Activated naive CD4-positive, alpha-beta T cell (primary cell): ENCODE data around the gene CALHM5.
A peak's percentile ranks its signal among the peaks of the same experiment; 100 is the strongest.
"Not testable (repeated sequence)": the region's sequence is repeated elsewhere in the genome, so short reads cannot be mapped to it uniquely, and the experiment has no call there.

ENCODE experiments used
- DNase-seq, 4 experiments: peaks; one replicate each; lab custom pipeline; 2025; lab: John Stamatoyannopoulos, UW

CALHM5 gene

GRCh38 chr6:116511424-116512110 is at the start of gene CALHM5:
Gene CALHM5, plus strand, starts transcription at chr6:116511639. Its CDS starts 58 bp downstream, at chr6:116511697.
- DNase-seq = no peak

DNA sequence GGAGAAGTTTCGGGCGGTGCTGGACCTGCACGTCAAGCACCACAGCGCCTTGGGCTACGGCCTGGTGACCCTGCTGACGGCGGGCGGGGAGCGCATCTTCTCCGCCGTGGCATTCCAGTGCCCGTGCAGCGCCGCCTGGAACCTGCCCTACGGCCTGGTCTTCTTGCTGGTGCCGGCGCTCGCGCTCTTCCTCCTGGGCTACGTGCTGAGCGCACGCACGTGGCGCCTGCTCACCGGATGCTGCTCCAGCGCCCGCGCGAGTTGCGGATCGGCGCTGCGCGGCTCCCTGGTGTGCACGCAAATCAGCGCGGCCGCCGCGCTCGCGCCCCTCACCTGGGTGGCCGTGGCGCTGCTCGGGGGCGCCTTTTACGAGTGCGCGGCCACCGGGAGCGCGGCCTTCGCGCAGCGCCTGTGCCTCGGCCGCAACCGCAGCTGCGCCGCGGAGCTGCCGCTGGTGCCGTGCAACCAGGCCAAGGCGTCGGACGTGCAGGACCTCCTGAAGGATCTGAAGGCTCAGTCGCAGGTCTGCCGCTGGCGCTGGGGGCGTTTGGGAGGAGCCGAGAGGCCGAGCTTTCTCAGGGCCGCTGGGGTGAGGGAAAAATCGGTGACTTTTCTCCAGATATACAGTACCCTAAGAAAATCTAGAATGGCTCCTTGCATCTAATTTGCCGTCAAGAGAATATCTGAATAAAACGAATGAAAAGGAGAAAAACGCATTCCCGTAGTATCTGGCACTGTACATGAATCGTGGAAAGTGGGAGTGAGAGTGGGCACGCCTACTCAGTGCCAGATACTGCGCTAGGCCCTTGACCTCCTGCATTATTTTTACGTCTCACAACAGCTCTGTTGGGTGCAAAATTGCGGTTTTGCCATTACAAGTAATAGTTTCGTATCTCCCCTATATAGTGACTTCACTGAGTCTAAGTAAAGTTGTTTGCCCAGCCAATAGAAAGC is 49.2 kb upstream of the CALHM5 start:
- peak in 2 of 4 experiments; percentile 16 to 54 for DNase-seq

DNA sequence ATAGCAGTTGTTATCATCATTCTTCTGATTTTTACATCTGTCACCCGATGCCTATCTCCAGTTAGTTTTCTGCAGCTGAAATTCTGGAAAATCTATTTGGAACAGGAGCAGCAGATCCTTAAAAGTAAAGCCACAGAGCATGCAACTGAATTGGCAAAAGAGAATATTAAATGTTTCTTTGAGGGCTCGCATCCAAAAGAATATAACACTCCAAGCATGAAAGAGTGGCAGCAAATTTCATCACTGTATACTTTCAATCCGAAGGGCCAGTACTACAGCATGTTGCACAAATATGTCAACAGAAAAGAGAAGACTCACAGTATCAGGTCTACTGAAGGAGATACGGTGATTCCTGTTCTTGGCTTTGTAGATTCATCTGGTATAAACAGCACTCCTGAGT is 48.1 kb upstream of the CALHM5 start:
- no peak for DNase-seq

GRCh38 chr6:116465246-116465645 is 46.2 kb upstream of the CALHM5 start:
- DNase-seq = no peak

DNA sequence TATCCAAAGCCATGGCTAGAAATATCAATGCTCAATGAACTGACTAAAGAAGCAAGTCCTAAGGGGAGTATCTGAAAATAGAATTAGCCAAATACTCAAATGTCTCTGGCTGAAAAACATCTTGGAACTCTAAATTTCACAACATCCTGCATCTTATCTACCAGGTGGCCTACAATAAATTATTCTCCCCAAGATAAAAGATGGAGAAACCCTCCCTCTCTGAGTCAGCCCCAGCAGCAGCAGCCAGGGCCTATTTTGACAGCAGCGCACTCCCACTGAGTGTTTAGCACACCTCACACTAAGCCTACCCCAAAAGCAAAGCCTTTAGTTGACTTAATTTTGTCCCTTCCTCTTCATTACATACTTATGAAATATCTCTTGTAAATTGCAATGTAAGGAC is 44.3 kb upstream of the CALHM5 start:
- no peak for DNase-seq

DNA sequence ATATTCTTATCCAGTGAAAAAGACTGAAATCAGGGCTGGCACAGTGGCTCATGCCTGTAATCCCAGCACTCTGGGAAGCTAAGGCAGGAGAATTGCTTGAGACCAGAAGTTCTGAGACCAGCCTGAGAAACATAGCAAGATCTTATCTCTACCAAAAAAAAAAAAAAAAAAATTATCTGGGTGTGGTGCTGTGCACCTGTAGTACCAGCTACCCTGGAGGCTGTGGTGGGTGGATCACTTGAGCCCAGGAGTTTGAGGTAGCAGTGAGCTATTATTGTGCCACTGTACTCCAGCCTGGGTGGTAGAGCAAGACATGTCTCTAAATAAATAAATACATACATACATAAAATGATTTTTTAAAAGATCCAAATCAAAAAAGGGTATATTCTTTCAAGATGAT is 43.9 kb upstream of the CALHM5 start:
- DNase-seq = no peak

DNA sequence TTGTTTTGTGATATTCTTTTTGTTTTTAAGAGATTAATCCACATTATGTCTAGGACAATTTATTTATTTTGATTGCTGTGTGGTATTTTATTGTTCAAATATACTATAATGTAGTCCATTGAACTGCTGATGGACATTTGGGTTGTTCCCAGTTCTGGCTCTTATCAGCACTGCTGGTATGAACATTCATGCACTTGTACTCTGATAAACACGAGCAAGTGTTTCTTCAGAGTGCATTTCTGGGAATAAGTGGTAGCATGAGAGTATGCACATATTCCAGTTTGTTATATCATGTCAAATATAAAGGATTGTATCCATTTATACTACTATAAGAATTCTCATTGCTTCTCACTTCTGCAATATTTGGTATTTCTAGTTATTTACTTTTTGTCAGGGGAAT is 43.1 kb upstream of the CALHM5 start:
- DNase-seq = no peak

GRCh38 chr6:116471531-116471930 is 39.9 kb upstream of the CALHM5 start:
- no peak for DNase-seq

GRCh38 chr6:116472706-116473105 is 38.7 kb upstream of the CALHM5 start:
- no peak for DNase-seq

- no peak for DNase-seq
Measured at GRCh38 chr6:116475141-116475540, 36.3 kb upstream of the CALHM5 start.

DNA sequence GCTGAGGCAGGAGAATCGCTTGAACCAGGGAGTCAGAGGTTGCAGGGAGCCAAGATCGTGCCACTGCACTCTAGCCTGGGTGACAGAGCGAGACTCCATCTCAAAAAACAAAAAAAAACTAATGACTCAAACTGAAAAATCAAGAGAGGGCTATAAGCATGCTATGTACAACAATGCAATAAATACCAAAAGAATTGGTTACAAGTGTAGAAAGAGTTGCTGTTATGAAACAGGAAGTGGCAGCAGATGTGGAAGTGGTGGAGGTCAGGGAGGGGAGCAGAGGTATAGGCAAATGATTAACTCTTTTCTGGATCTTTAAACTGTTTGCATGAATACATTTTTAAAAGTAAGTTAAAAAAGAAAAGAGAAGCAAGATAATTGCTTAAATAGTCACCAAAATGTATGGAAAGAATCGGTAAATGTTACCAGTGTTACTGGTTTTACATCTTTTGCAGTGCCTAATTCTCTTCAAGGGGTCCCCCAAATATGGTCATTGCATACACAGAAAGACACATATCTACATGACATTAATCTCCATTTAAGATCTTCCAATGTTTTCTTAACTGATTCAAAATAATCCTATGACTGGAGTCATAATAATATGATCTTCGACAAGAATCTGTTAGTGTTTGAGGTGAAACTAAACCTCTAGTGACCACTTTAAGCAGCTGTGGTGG is 35.3 kb upstream of the CALHM5 start:
- no peak for DNase-seq

DNA sequence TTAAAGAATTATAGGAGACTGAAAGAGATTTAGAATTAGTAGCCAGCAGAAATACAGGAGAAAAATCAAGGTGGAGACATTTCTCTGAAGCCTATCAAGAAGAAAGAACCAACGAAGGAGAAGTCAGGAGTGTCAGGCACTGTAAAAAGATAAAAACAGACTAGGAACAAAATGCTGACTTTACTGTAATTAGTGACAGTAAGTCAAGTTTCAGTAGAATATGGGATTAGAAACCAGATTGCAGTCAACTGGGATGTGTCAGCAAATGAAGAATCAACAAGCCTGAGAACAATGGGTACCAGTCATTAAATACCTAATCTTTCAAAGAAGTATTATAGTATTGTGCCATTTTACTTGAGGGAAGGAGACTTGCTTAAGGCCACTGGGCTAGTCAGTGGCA is 28.7 kb upstream of the CALHM5 start:
- DNase-seq = no peak

DNA sequence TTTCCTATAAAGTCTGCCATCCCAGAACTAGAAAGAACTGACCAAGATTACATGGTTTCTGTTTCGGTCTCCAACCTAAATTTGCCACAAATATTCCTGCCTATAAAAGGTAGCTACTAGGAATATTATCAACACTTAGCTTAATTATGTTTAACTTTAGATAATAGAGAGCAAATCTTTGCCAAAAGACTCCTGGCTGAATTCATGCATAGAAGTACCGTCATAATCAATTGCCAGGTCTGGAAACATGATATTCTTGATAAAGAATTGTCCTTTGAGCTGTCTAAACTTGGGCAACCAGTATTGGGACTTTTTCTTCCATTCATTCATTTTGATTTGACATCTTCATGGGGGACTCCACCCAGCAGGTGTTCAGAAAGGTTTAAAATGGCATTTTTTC is 27.8 kb upstream of the CALHM5 start:
- DNase-seq = no peak

- DNase-seq = no peak
Measured at GRCh38 chr6:116485559-116486184, 25.8 kb upstream of the CALHM5 start.

GRCh38 chr6:116491610-116492330 is 19.7 kb upstream of the CALHM5 start:
- DNase-seq = no peak

GRCh38 chr6:116492331-116493067 is 18.9 kb upstream of the CALHM5 start:
- no peak for DNase-seq

GRCh38 chr6:116495161-116495560 is 16.3 kb upstream of the CALHM5 start:
- not testable (repeated sequence) for DNase-seq

DNA sequence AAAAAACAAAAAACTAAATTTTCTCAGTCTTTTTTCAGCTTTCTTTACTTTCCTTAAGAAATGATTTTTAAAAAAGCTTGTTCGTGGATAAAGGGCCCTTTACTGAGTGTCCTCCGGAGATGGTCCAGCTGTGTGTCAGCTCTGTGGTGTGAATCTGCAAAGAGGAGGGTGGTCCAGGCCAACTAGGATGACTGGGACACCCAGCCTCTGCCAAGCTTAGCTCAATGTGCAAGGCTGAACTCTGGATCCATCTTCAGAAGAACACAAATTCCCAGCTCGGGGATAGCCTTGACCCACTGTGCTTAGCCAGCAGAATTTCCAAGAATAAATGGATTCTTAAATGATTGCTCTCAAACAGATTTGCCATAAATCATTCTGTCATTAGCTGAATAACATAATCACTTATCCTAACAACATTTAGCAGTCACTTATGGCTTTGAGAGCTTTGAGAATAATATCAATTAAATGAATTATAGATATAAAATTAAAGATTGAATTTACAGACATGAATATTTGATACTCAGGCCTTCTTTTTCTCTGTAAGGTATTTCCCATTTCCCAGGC is 14.2 kb upstream of the CALHM5 start:
- no peak for DNase-seq

- DNase-seq = peak in 1 of 4 experiments; percentile 1
Measured at GRCh38 chr6:116500969-116501433, 10.4 kb upstream of the CALHM5 start.

- no peak for DNase-seq
Measured at GRCh38 chr6:116507324-116507723, 4.1 kb upstream of the CALHM5 start.
